Retinal pigment epithelial cell (primary cell): ENCODE measurements around the gene TSPAN15.

Experiments
- DNase-seq: peaks from one replicate; pipeline ENCODE4 v3.0.0-alpha.2; 2010; ENCODE audit warnings: low read depth
- H3K4me3 ChIP-seq: 2 replicates; pipeline ENCODE4 v1.5.1; 2011; ENCODE audit warnings: mild to moderate bottlenecking, low read length, control low read depth, moderate library complexity
- CTCF ChIP-seq: conservative IDR thresholded peaks from 2 replicates; pipeline ENCODE4 v1.5.1; 2011; ENCODE audit warnings: low read depth, low read length, control low read depth, inconsistent platforms

The TSPAN15 gene

GRCh38 chr10:69503896-69504265 is 52.6 kb downstream of the TSPAN15 start:
- TF ChIP-seq CTCF, result no peak

GRCh38 chr10:69504576-69505250 is 53.4 kb downstream of the TSPAN15 start:
- TF ChIP-seq CTCF, result no peak
- DNase-seq, result no peak
- no peak overlapping the region for H3K4me3 ChIP-seq

More at GRCh38 chr10:69503896-69504265, 52.6 kb downstream of the TSPAN15 start:
- H3K4me3 ChIP-seq, result no peak overlapping the region
- no peak for DNase-seq

- H3K4me3 ChIP-seq, result no peak overlapping the region
- no peak for DNase-seq
- TF ChIP-seq CTCF, result no peak
Observed at GRCh38 chr10:69505636-69506318, 54.5 kb downstream of the TSPAN15 start.

GRCh38 chr10:69506487-69506833 is 55.2 kb downstream of the TSPAN15 start:
- no peak for DNase-seq
- no peak for TF ChIP-seq CTCF
- no peak overlapping the region for H3K4me3 ChIP-seq

- peak overlapping the region; percentile 42 for H3K4me3 ChIP-seq
- no peak for DNase-seq
Observed at GRCh38 chr10:69506834-69507713, 55.8 kb downstream of the TSPAN15 start.

GRCh38 chr10:69508738-69509340 is 57.6 kb downstream of the TSPAN15 start:
- no peak for TF ChIP-seq CTCF
- no peak overlapping the region for H3K4me3 ChIP-seq
- no peak for DNase-seq

More at GRCh38 chr10:69506834-69507713, 55.8 kb downstream of the TSPAN15 start:
- TF ChIP-seq CTCF, result no peak
